ENCODE measurements around the gene TCF7L2.

TCF7L2 gene

GRCh38 chr10:113179265-113179664 is 229.2 kb downstream of the TCF7L2 start:
- no peak overlapping the region for H3K4me3 ChIP-seq (ENCODE audit: low read depth, low read length)
- peak; percentile 7 for DNase-seq (ENCODE audit: low read depth)

- H3K4me3 ChIP-seq (ENCODE audit: low read depth, low read length) = no peak overlapping the region
- no peak for DNase-seq (ENCODE audit: low read depth)
Measured at GRCh38 chr10:113179966-113180365, 229.9 kb downstream of the TCF7L2 start.

GRCh38 chr10:113180401-113181154 is 230.5 kb downstream of the TCF7L2 start:
- no peak for DNase-seq (ENCODE audit: low read depth)
- no peak overlapping the region for H3K4me3 ChIP-seq (ENCODE audit: low read depth, low read length)

GRCh38 chr10:113182154-113182553 is 232.1 kb downstream of the TCF7L2 start:
- no peak overlapping the region for H3K4me3 ChIP-seq (ENCODE audit: low read depth, low read length)
- no peak for DNase-seq (ENCODE audit: low read depth)

- no peak overlapping the region for H3K4me3 ChIP-seq (ENCODE audit: low read depth, low read length)
- no peak for DNase-seq (ENCODE audit: low read depth)
Measured at GRCh38 chr10:113183573-113183972, 233.5 kb downstream of the TCF7L2 start.

GRCh38 chr10:113187063-113187777 is 237.2 kb downstream of the TCF7L2 start:
- no peak overlapping the region for H3K4me3 ChIP-seq (ENCODE audit: low read depth, low read length)
- no peak for DNase-seq (ENCODE audit: low read depth)

GRCh38 chr10:113199459-113199858 is 249.4 kb downstream of the TCF7L2 start:
- no peak overlapping the region for H3K4me3 ChIP-seq (ENCODE audit: low read depth, low read length)
- DNase-seq (ENCODE audit: low read depth) = peak; percentile 4

- no peak for DNase-seq (ENCODE audit: low read depth)
- H3K4me3 ChIP-seq (ENCODE audit: low read depth, low read length) = no peak overlapping the region
Measured at GRCh38 chr10:113202011-113202410, 252.0 kb downstream of the TCF7L2 start.

- H3K4me3 ChIP-seq (ENCODE audit: low read depth, low read length) = no peak overlapping the region
- no peak for DNase-seq (ENCODE audit: low read depth)
Measured at GRCh38 chr10:113207924-113208323, 257.9 kb downstream of the TCF7L2 start.

- H3K4me3 ChIP-seq (ENCODE audit: low read depth, low read length) = no peak overlapping the region
- DNase-seq (ENCODE audit: low read depth) = no peak
Measured at GRCh38 chr10:113213035-113213434, 263.0 kb downstream of the TCF7L2 start.

GRCh38 chr10:113214331-113214730 is 264.3 kb downstream of the TCF7L2 start:
- H3K4me3 ChIP-seq (ENCODE audit: low read depth, low read length) = no peak overlapping the region
- DNase-seq (ENCODE audit: low read depth) = no peak

- DNase-seq (ENCODE audit: low read depth) = no peak
- H3K4me3 ChIP-seq (ENCODE audit: low read depth, low read length) = no peak overlapping the region
Measured at GRCh38 chr10:113216102-113216501, 266.1 kb downstream of the TCF7L2 start.

All from skeletal muscle cell (primary cell).